Measurements from ENCODE around the gene IFRD2. TPM values are rescaled to one million over a fixed set of nuclear protein-coding genes. Genes with fewer than 3 reads are reported as not detected.

The IFRD2 gene
- total and polyA plus RNA-seq, 5 donors from 2014 or later, result 39.9 to 51.9 (median 41.3) TPM

- Histone ChIP-seq H3K27ac (ENCODE audit: insufficient read depth, low read length, poor library complexity, severe bottlenecking) (no peak overlapping the region), H3K36me3 (ENCODE audit: control insufficient read depth, insufficient read depth, low read length) (peaks cover 10% of the 10 kb centered on the region), H3K4me3 (ENCODE audit: low read depth, low read length) (no peak overlapping the region), H3K27me3 (ENCODE audit: control insufficient read depth, insufficient read depth, low read length) (no peaks in the 10 kb centered on the region), H3K9me3 (ENCODE audit: control insufficient read depth in 2 of 2, low read length in 2 of 2) (no peaks in the 10 kb centered on the region), H3K4me1 (ENCODE audit: control insufficient read depth, insufficient read depth, low read length, poor library complexity, severe bottlenecking) (peaks cover 36% of the 10 kb centered on the region)
- Mint-ChIP-seq H3K27me3 (no peaks in the 10 kb centered on the region), H3K4me3 (peak overlapping the region; percentile 38 to 94 (median 71)), H3K36me3 (peaks cover 2% of the 10 kb centered on the region), H3K9me3 (no peaks in the 10 kb centered on the region), H3K4me1 (peaks cover 7 to 53% (median 13%) of the 10 kb centered on the region in 4 donors), H3K27ac (peak overlapping the region in 2 of 3 donors; percentile 58 to 77)
- ATAC-seq (ENCODE audit: low read depth in 2 of 2) (no peak), DNase-seq (no peak)
These were observed 30.9 kb upstream of the IFRD2 start for GRCh38 chr3:50323092-50323600.

DNA sequence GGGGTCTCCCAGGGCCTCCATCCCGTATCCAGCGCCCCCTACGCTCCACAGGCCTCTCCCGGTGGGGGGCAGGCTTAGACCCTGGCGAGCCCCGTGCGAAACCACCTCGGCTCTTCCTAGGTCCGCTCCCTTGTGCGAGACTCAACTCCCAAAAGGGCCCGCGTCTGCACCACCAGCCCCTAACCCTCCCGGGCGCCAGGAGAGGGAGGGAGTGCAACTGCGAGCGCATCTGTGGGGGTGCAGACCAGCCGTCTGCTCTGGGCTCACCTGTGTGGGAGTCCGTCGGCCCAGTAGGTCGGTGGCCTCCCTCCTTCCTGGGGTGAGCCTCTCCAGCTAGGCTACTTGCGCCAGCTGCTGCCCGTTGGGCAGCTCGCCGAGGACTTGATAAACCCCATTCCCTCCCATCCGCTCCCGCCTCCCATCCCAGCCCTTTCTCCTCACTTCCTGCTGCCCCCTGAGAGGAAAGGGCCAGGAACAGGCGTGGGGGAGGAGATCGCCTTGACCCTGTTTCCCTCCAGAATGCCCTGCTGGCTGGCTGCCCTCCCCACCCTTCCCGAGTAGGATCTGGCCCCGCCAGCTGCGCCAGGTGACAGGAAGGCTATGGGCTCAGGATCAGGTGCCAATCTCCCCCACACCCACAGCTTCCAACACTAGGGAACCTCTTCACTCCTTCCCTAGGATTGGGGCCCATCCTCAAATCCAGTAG is 30.3 kb upstream of the IFRD2 start, which contains the start of gene HYAL2:
Gene HYAL2, minus strand, starts transcription at position 360 of the 706 bp plus-strand sequence. CDS start 2,256 bp downstream, outside the sequence.
- no peaks in the 10 kb centered on the region for H3K9me3 Mint-ChIP-seq
- peak within 1 kb of the TSS; percentile 86 to 94 (median 90) for H3K4me3 Mint-ChIP-seq
- peaks cover 5 to 53% (median 12%) of the 10 kb centered on the region in 4 donors for H3K4me1 Mint-ChIP-seq
- Histone ChIP-seq H3K27ac (ENCODE audit: insufficient read depth, low read length, poor library complexity, severe bottlenecking) (peak within 1 kb of the TSS; percentile 76), H3K27me3 (ENCODE audit: control insufficient read depth, insufficient read depth, low read length) (no peaks in the 10 kb centered on the region), H3K4me3 (ENCODE audit: low read depth, low read length) (peak within 1 kb of the TSS; percentile 19), H3K9me3 (ENCODE audit: control insufficient read depth in 2 of 2, low read length in 2 of 2) (no peaks in the 10 kb centered on the region), H3K4me1 (ENCODE audit: control insufficient read depth, insufficient read depth, low read length, poor library complexity, severe bottlenecking) (peaks cover 35% of the 10 kb centered on the region), H3K36me3 (ENCODE audit: control insufficient read depth, insufficient read depth, low read length) (peaks cover 10% of the 10 kb centered on the region)
- DNase-seq (no peak), ATAC-seq (ENCODE audit: low read depth in 2 of 2) (no peak)
- H3K27me3 Mint-ChIP-seq, result no peaks in the 10 kb centered on the region
- peak within 1 kb of the TSS; percentile 88 to 95 (median 89) for H3K27ac Mint-ChIP-seq
- no peaks in the 10 kb centered on the region for H3K36me3 Mint-ChIP-seq

DNA sequence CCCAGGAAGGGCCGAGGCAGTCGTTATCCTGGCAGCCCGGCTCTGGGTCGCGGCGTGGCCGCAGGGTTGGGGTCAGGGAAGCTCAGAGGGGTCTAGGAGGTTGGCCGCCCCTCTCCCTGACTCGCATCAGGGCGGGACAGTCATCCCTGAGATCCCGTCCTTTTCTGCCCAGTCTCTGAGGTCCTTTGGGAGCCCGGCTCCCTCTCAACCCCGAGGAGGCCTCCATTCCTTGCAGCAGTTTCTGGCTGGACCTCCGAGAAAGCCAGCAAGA is 29.8 kb upstream of the IFRD2 start:
- Mint-ChIP-seq H3K27ac (no peak overlapping the region), H3K36me3 (no peaks in the 10 kb centered on the region), H3K4me3 (peak overlapping the region; percentile 41 to 94 (median 82)), H3K27me3 (no peaks in the 10 kb centered on the region), H3K4me1 (peaks cover 5 to 51% (median 13%) of the 10 kb centered on the region in 4 donors), H3K9me3 (no peaks in the 10 kb centered on the region)
- Histone ChIP-seq H3K4me1 (ENCODE audit: control insufficient read depth, insufficient read depth, low read length, poor library complexity, severe bottlenecking) (peaks cover 34% of the 10 kb centered on the region), H3K4me3 (ENCODE audit: low read depth, low read length) (no peak overlapping the region), H3K36me3 (ENCODE audit: control insufficient read depth, insufficient read depth, low read length) (peaks cover 10% of the 10 kb centered on the region), H3K27ac (ENCODE audit: insufficient read depth, low read length, poor library complexity, severe bottlenecking) (peak overlapping the region; percentile 76), H3K27me3 (ENCODE audit: control insufficient read depth, insufficient read depth, low read length) (no peaks in the 10 kb centered on the region), H3K9me3 (ENCODE audit: control insufficient read depth in 2 of 2, low read length in 2 of 2) (no peaks in the 10 kb centered on the region)
- DNase-seq, result no peak
- no peak for ATAC-seq (ENCODE audit: low read depth in 2 of 2)

- H3K36me3 ChIP-seq (ENCODE audit: control insufficient read depth, insufficient read depth, low read length), result peaks cover 10% of the 10 kb centered on the region
- H3K9me3 Mint-ChIP-seq, result no peaks in the 10 kb centered on the region
- H3K27ac ChIP-seq (ENCODE audit: insufficient read depth, low read length, poor library complexity, severe bottlenecking), result peak overlapping the region; percentile 76
- peak overlapping the region; percentile 86 to 94 (median 90) for H3K4me3 Mint-ChIP-seq
- peaks cover 6 to 52% (median 15%) of the 10 kb centered on the region in 4 donors for H3K4me1 Mint-ChIP-seq
- peaks cover 37% of the 10 kb centered on the region for H3K4me1 ChIP-seq (ENCODE audit: control insufficient read depth, insufficient read depth, low read length, poor library complexity, severe bottlenecking)
- DNase-seq (peak; percentile 70 to 91 (median 85)), ATAC-seq (ENCODE audit: low read depth in 2 of 2) (peak; percentile 71 to 76)
- no peaks in the 10 kb centered on the region for H3K9me3 ChIP-seq (ENCODE audit: control insufficient read depth in 2 of 2, low read length in 2 of 2)
- peak overlapping the region; percentile 19 for H3K4me3 ChIP-seq (ENCODE audit: low read depth, low read length)
- H3K27me3 Mint-ChIP-seq, result no peaks in the 10 kb centered on the region
- H3K36me3 Mint-ChIP-seq, result peaks cover under 1% of the 10 kb centered on the region
- no peaks in the 10 kb centered on the region for H3K27me3 ChIP-seq (ENCODE audit: control insufficient read depth, insufficient read depth, low read length)
- H3K27ac Mint-ChIP-seq, result peak overlapping the region; percentile 88 to 95 (median 89)
These were observed 29.3 kb upstream of the IFRD2 start for GRCh38 chr3:50321336-50322114.

- Histone ChIP-seq H3K9me3 (ENCODE audit: control insufficient read depth in 2 of 2, low read length in 2 of 2) (no peaks in the 10 kb centered on the region), H3K27ac (ENCODE audit: insufficient read depth, low read length, poor library complexity, severe bottlenecking) (peak overlapping the region; percentile 76), H3K4me3 (ENCODE audit: low read depth, low read length) (peak overlapping the region; percentile 84), H3K27me3 (ENCODE audit: control insufficient read depth, insufficient read depth, low read length) (no peaks in the 10 kb centered on the region), H3K4me1 (ENCODE audit: control insufficient read depth, insufficient read depth, low read length, poor library complexity, severe bottlenecking) (peaks cover 43% of the 10 kb centered on the region), H3K36me3 (ENCODE audit: control insufficient read depth, insufficient read depth, low read length) (peaks cover 6% of the 10 kb centered on the region)
- DNase-seq (peak in 1 of 3 donors; percentile 72), ATAC-seq (ENCODE audit: low read depth in 2 of 2) (peak; percentile 38 to 47)
- Mint-ChIP-seq H3K36me3 (peaks cover 3% of the 10 kb centered on the region), H3K4me3 (peak overlapping the region; percentile 93 to 95 (median 94)), H3K4me1 (peaks cover 10 to 58% (median 19%) of the 10 kb centered on the region in 4 donors), H3K9me3 (no peaks in the 10 kb centered on the region), H3K27ac (peak overlapping the region; percentile 84 to 87 (median 87)), H3K27me3 (no peaks in the 10 kb centered on the region)
These were observed 28.7 kb upstream of the IFRD2 start for GRCh38 chr3:50320853-50321335.

- Mint-ChIP-seq H3K9me3 (no peaks in the 10 kb centered on the region), H3K4me1 (peaks cover 10 to 56% (median 22%) of the 10 kb centered on the region in 4 donors), H3K27me3 (no peaks in the 10 kb centered on the region), H3K36me3 (peaks cover 3% of the 10 kb centered on the region), H3K27ac (peak overlapping the region; percentile 84 to 87 (median 87)), H3K4me3 (peak overlapping the region; percentile 93 to 95 (median 94))
- no peaks in the 10 kb centered on the region for H3K27me3 ChIP-seq (ENCODE audit: control insufficient read depth, insufficient read depth, low read length)
- peak overlapping the region; percentile 84 for H3K4me3 ChIP-seq (ENCODE audit: low read depth, low read length)
- ATAC-seq (ENCODE audit: low read depth in 2 of 2) (no peak), DNase-seq (no peak)
- no peaks in the 10 kb centered on the region for H3K9me3 ChIP-seq (ENCODE audit: control insufficient read depth in 2 of 2, low read length in 2 of 2)
- H3K4me1 ChIP-seq (ENCODE audit: control insufficient read depth, insufficient read depth, low read length, poor library complexity, severe bottlenecking), result peaks cover 44% of the 10 kb centered on the region
- no peaks in the 10 kb centered on the region for H3K36me3 ChIP-seq (ENCODE audit: control insufficient read depth, insufficient read depth, low read length)
- no peak overlapping the region for H3K27ac ChIP-seq (ENCODE audit: insufficient read depth, low read length, poor library complexity, severe bottlenecking)
These were observed 27.8 kb upstream of the IFRD2 start for GRCh38 chr3:50319894-50320625.

All from CD4-positive, CD25-positive, alpha-beta regulatory T cell (primary cell).